ENCODE results near the gene GPR137C.

The GPR137C gene

GRCh38 chr14:52552063-52552988 lies at the start of gene GPR137C, which contains the start of gene TXNDC16:
TSS of gene GPR137C (plus strand) at chr14:52552836. CDS start at chr14:52553148, 312 bp downstream.
TSS of gene TXNDC16 (minus strand) at chr14:52552505. CDS start at chr14:52543557, 8,948 bp downstream.
- peak; percentile 100 for DNase-seq (ENCODE audit: low spot score)

DNA sequence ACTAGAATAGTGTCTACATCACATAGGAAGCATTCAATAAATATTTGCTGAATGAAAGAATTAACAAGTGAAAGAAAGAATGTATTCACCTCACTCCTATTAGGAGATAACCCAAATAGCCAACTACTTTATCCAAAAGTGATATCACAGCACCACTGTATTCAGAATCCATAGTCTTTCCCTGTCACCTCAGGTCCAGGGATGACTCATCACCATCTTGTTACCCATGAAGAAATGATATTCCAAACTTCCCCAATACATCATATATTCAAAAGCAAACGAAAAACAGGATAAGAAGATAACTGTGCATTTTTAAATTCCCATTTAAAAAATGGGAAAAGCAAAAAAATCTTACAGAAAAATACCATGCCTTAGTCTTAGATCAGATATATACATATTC lies 39.4 kb upstream of the GPR137C start:
- DNase-seq (ENCODE audit: low spot score): no peak

- no peak for DNase-seq (ENCODE audit: low spot score)
Observed at GRCh38 chr14:52514046-52514811, 38.4 kb upstream of the GPR137C start.

GRCh38 chr14:52522033-52522432 lies 30.6 kb upstream of the GPR137C start:
- DNase-seq (ENCODE audit: low spot score): no peak

GRCh38 chr14:52522581-52523345 lies 29.9 kb upstream of the GPR137C start:
- no peak for DNase-seq (ENCODE audit: low spot score)

DNA sequence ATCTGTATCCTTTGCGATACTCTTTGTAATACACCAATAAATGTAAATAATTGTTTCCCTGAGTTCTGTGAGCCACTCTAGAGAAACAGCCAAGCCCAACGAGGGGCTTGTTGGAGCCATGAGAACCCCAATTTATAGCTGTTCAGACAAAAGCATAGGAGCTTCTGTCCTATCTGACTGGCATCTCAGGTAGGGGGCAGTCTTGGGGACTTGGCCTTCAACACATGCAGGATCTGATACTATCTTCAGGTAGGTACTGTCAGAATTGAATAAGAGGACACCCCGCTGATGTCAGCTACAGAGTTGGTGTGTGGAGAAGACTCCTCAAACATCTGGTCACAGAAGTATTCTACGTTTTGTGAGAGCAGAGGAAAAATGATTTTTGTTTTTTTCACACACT lies 25.6 kb upstream of the GPR137C start:
- DNase-seq (ENCODE audit: low spot score): no peak

GRCh38 chr14:52531481-52531880 lies 21.2 kb upstream of the GPR137C start:
- no peak for DNase-seq (ENCODE audit: low spot score)

GRCh38 chr14:52536269-52536668 lies 16.4 kb upstream of the GPR137C start:
- no peak for DNase-seq (ENCODE audit: low spot score)

DNA sequence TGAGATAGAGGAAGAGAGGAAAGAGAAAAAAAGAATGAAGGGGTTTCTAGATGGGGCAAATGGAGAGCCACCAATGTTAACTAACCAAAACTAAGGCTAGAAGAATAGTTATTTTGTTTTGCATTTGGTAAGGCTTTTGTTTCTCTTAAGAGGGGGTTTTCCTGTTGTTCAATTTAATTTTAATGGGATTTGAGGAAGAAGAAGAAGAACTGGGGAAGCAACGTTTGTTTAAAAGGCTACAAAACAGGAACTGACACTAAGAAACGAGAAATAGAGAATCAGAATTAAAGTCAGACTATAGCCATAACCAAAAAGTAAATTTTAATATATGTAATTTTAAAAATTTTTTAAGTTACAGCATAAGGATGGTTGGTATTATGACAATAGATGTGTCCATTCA lies 14.0 kb upstream of the GPR137C start:
- no peak for DNase-seq (ENCODE audit: low spot score)

- no peak for DNase-seq (ENCODE audit: low spot score)
Observed at GRCh38 chr14:52545584-52546317, 6.9 kb upstream of the GPR137C start.

DNA sequence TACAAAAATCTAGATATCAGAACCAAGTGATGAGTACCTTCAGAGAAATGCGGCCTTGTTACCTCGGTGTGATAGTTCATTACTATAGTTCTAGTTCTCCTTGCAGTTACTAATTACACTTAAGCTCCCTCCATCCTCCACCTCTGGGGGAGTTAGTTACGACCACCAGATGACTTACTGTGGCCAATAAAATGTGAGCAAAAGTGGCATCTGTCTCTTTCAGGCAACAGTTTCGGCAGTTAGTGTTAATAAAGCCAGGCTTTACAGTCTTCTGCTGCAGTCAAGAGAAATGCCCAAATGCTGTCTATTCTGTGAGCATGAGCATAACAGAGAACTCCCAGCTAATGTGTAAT lies 6.3 kb upstream of the GPR137C start:
- no peak for DNase-seq (ENCODE audit: low spot score)

- no peak for DNase-seq (ENCODE audit: low spot score)
Observed at GRCh38 chr14:52547027-52547426, 5.6 kb upstream of the GPR137C start.

- no peak for DNase-seq (ENCODE audit: low spot score)
Observed at GRCh38 chr14:52547526-52547925, 5.1 kb upstream of the GPR137C start.

GRCh38 chr14:52550661-52551060 lies 2.0 kb upstream of the GPR137C start:
- no peak for DNase-seq (ENCODE audit: low spot score)

DNA sequence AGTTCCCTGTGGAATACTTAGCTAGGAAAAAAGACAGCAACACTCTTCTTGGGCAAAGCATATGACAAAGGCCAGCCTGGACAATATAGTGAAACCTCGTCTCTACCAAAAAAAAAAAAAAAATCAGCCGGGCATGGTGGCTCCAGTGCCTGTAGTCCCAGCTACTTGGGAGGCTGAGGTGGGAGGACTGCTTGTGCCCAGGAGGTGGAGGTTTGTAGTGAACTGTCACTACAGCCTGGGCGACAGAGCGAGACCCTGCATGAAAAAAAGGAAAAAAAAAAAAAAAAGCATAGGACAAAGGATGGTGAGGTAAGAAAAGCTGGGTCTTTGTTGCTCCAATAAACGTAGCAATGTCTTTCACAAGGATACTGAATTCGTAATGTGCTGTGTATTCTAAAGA lies 1.4 kb upstream of the GPR137C start:
- DNase-seq (ENCODE audit: low spot score): no peak

- DNase-seq (ENCODE audit: low spot score): peak; percentile 52
Observed at GRCh38 chr14:52551696-52552062, 957 bp upstream of the GPR137C start.

DNA sequence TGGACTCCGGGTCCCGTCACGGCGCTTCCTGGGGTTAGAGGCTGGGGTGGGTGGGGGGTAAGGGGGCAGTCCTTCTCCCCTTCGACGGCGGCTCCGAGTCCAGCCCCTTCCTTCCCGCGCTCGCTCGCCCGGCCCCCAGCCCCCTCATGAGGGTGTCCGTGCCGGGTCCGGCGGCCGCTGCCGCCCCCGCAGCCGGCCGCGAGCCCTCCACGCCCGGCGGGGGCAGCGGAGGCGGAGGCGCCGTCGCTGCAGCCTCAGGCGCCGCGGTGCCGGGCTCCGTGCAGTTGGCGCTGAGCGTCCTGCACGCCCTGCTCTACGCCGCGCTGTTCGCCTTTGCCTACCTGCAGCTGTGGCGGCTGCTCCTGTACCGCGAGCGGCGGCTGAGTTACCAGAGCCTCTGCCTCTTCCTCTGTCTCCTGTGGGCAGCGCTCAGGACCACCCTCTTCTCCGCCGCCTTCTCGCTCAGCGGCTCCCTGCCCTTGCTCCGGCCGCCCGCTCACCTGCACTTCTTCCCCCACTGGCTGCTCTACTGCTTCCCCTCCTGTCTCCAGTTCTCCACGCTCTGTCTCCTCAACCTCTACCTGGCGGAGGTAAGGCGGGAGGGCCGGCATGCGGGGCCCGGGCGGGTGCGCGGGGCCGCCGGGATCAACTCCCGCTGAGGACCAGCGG lies 500 bp downstream of the GPR137C start:
- DNase-seq (ENCODE audit: low spot score): peak; percentile 24

DNA sequence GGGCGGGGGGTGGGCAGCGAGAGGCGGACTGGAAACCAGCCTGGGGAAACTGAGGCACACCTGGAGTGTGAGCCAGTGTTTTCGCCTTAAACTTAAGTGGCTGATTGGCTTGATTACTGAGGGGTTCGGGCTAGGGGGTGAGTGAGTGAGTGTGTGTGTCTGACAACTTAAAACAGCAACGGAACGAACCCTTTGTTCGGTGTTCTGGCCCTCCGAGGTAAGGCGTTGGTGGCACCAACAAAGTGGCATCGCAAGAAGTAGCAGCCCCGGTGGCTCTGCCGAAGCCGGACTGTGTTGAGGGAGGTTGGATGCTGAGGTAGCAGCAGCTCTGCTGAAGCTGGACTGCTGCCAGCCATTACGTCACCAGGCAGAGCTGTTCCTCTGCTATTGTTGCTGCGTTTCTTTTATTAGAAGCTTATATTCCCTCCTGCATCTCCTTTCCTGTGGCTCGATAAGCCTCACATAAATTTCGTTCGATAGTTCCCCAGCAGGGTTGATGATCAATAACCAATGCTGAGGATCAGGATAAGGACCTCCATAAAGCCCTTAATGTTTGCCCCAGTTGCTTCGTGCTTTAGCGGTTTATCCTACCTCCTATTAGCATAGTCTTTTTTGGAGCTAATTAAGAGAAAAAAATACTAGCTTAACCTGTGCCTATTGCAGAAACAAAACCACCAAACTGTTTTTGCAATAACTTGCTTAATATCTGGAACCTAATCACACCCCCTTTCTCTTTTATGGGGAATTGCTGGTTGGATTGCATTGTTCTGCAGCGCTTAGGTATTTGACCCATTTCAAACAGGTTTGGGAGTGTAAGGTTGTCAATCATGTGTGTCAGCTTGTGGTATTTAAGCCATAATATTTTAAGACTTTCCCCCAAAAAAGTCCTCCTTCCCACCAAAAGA lies 1.3 kb downstream of the GPR137C start:
- peak; percentile 85 for DNase-seq (ENCODE audit: low spot score)

DNA sequence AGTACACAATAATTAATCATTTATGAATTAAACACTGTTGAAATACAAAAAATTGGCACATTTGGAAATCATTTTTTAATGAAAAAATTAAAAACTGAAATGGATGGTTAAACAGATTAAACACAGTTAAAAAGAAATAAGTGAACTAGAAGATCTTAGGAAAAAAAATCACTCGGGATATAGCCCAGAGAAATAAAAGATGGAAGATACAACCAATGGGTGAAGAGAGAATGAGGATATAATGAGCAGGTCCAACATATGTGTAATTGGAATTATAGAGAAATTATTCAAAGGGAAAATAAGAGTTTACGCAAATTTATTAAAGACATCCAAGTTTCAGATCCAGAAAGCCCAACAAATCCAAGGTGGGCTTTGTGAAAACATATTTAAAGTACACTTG lies 6.1 kb downstream of the GPR137C start:
- no peak for DNase-seq (ENCODE audit: low spot score)

GRCh38 chr14:52563120-52563519 lies 10.5 kb downstream of the GPR137C start:
- DNase-seq (ENCODE audit: low spot score): no peak

Data from hematopoietic multipotent progenitor cell treated with erythropoietin and hydrocortisone succinate and interleukin-3 and kit ligand, for 15 days (in vitro differentiated cells).